IMR-90 (cell line): ENCODE data around the gene S100A11. TPM values are rescaled to one million over a fixed set of nuclear protein-coding genes. Genes with fewer than 3 reads are reported as not detected.
A peak's percentile ranks its signal among the peaks of the same experiment; 100 is the strongest.

Source experiments
- ATAC-seq: fragments of 200-7000 bp; cut with Tn5 transposase; 2 replicates; pipeline ENCODE4 v1.9.1; 2020; ENCODE audit warnings: low read depth, mild to moderate bottlenecking, moderate library complexity
- BruUV-seq: library from RNA; stranded (reverse); fragments of 400-500 nt; replicated peaks from 2 replicates; lab custom pipeline; 2021; lab: Mats Ljungman, UMichigan
- CTCF ChIA-PET: fragments of 300-600 bp; formaldehyde crosslinking; extraction: SDS; loops from one replicate; lab custom pipeline; 2021; ENCODE audit warnings: antibody characterized with exemption; lab: Yijun Ruan, JAX
- POLR2A ChIA-PET: fragments of 300-600 bp; sonication (Branson Sonifier 250); formaldehyde crosslinking; loops from one replicate; lab custom pipeline; 2022; ENCODE audit warnings: antibody characterized with exemption; ENCODE audit not compliant: unreplicated experiment; lab: Charles Lee
- DNase-seq: peaks from one replicate; pipeline ENCODE4 v3.0.0; 2013
- H2AFZ ChIP-seq: replicated peaks from 2 replicates; pipeline ENCODE3; 2013; ENCODE audit warnings: low read length, mild to moderate bottlenecking; ENCODE audit not compliant: poor library complexity
- H2AK5ac ChIP-seq: 2 replicates; pipeline ENCODE4 v1.6.1; 2013; ENCODE audit warnings: low read depth, low read length, inconsistent platforms
- H2AK9ac ChIP-seq: replicated peaks from 2 replicates; pipeline ENCODE3; 2013; ENCODE audit warnings: mild to moderate bottlenecking, low read depth, low read length, moderate library complexity; ENCODE audit not compliant: poor library complexity
- H2BK120ac ChIP-seq: 2 replicates; pipeline ENCODE4 v1.6.1; 2013; ENCODE audit warnings: low read depth, low read length, inconsistent platforms
- H2BK15ac ChIP-seq: 3 replicates; pipeline ENCODE4 v1.6.1; 2013; ENCODE audit warnings: low read depth, low read length, inconsistent platforms
- H2BK20ac ChIP-seq: 2 replicates; pipeline ENCODE4 v1.6.1; 2013; ENCODE audit warnings: low read depth, mild to moderate bottlenecking, inconsistent platforms, low read length, moderate library complexity
- H2BK5ac ChIP-seq: 2 replicates; pipeline ENCODE4 v1.6.1; 2013; ENCODE audit warnings: mild to moderate bottlenecking, low read depth, low read length, inconsistent platforms; ENCODE audit not compliant: poor library complexity, severe bottlenecking
- H3K14ac ChIP-seq: replicated peaks from 2 replicates; pipeline ENCODE4 v1.6.1; 2013; ENCODE audit warnings: low read depth, low read length, inconsistent platforms
- H3K18ac ChIP-seq: 2 replicates; pipeline ENCODE4 v1.6.1; 2013; ENCODE audit warnings: low read depth, low read length, control low read depth
- H3K23ac ChIP-seq: 2 replicates; pipeline ENCODE4 v1.6.1; 2013; ENCODE audit warnings: low read depth, low read length, inconsistent platforms
- H3K27ac ChIP-seq: 2 replicates; pipeline ENCODE4 v1.5.1; 2013; ENCODE audit warnings: mild to moderate bottlenecking, control low read depth, low read length; ENCODE audit not compliant: insufficient read depth
- H3K27me3 ChIP-seq: 2 replicates; pipeline ENCODE4 v1.6.1; 2013; ENCODE audit warnings: low read length; ENCODE audit not compliant: control insufficient read depth, insufficient read depth
- H3K36me3 ChIP-seq: 2 replicates; pipeline ENCODE4 v1.6.1; 2013; ENCODE audit warnings: low read length, mixed read lengths; ENCODE audit not compliant: control insufficient read depth, insufficient read depth
- H3K4ac ChIP-seq: 2 replicates; pipeline ENCODE4 v1.6.1; 2013; ENCODE audit warnings: low read depth, low read length, inconsistent platforms
- H3K4me1 ChIP-seq: 2 replicates; pipeline ENCODE4 v1.6.1; 2013; ENCODE audit warnings: low read length, mixed read lengths; ENCODE audit not compliant: control insufficient read depth, insufficient read depth
- H3K4me2 ChIP-seq: 2 replicates; pipeline ENCODE4 v1.6.1; 2013; ENCODE audit warnings: low read depth, mild to moderate bottlenecking, control low read depth, low read length, moderate library complexity
- H3K4me3 ChIP-seq: 2 replicates; pipeline ENCODE4 v1.5.1; 2013; ENCODE audit warnings: low read depth, mild to moderate bottlenecking, control low read depth, low read length, moderate library complexity; ENCODE audit not compliant: insufficient read depth
- H3K56ac ChIP-seq: 2 replicates; pipeline ENCODE4 v1.6.1; 2013; ENCODE audit warnings: low read length, inconsistent platforms; ENCODE audit not compliant: insufficient read depth; ENCODE audit errors: extremely low read depth
- H3K79me1 ChIP-seq, 2 experiments: 2 replicates each; pipeline ENCODE4 v1.6.1; 2013; ENCODE audit warnings: low read length in 2 of 2, inconsistent platforms in 1 of 2, low read depth in 1 of 2
- H3K9ac ChIP-seq: 2 replicates; pipeline ENCODE4 v1.6.1; 2013; ENCODE audit warnings: low read depth, low read length, control low read depth
- H3K9me1 ChIP-seq: 2 replicates; pipeline ENCODE4 v1.6.1; 2013; ENCODE audit warnings: low read length, inconsistent platforms; ENCODE audit not compliant: insufficient read depth
- H3K9me3 ChIP-seq: 2 replicates; pipeline ENCODE4 v1.6.1; 2013; ENCODE audit warnings: low read length; ENCODE audit not compliant: control insufficient read depth, insufficient read depth
- H4K20me1 ChIP-seq: 2 replicates; pipeline ENCODE4 v1.6.1; 2013; ENCODE audit warnings: low read length, inconsistent platforms; ENCODE audit not compliant: insufficient read depth
- H4K5ac ChIP-seq: 2 replicates; pipeline ENCODE4 v1.6.1; 2013; ENCODE audit warnings: mild to moderate bottlenecking, low read depth, low read length, control low read depth
- H4K8ac ChIP-seq, 2 experiments: 2 replicates each; pipeline ENCODE4 v1.6.1; 2013; ENCODE audit warnings: low read depth in 2 of 2, low read length in 2 of 2, control low read depth in 1 of 2, inconsistent platforms in 1 of 2
- H4K91ac ChIP-seq: 2 replicates; pipeline ENCODE4 v1.6.1; 2013; ENCODE audit warnings: low read depth, low read length, inconsistent platforms; ENCODE audit not compliant: insufficient read depth
- POLR2A ChIP-seq: IDR thresholded peaks from 2 replicates; pipeline ENCODE4 v1.6.1; 2012; ENCODE audit warnings: mild to moderate bottlenecking, low read depth, low read length
- RAD21 ChIP-seq: IDR thresholded peaks from 2 replicates; pipeline ENCODE4 v1.6.1; 2012; ENCODE audit warnings: low read length, improper control_type of control experiment
- RFX5 ChIP-seq: IDR thresholded peaks from 2 replicates; pipeline ENCODE4 v1.8.0; 2012; ENCODE audit warnings: low read depth, mild to moderate bottlenecking, low read length, moderate library complexity
- SMC3 ChIP-seq: fragments of 150-350 bp; IDR thresholded peaks from 2 replicates; pipeline ENCODE4 v1.6.1; 2016; ENCODE audit warnings: low read depth, mild to moderate bottlenecking, antibody characterized with exemption, low read length, moderate library complexity
- WGBS, 2 experiments: methylation state at CpG; one replicate each; pipeline versions ENCODE4 v1.1.5 to v1.1.7; 2013; ENCODE audit warnings: missing lambda C conversion rate in 2 of 2; ENCODE audit not compliant: insufficient read length in 1 of 2; ENCODE audit errors: extremely low coverage in 2 of 2; 5-methylcytosine and 5-hydroxymethylcytosine counted together
- dilution Hi-C: fragments of 300-500 bp; cut with HindIII; formaldehyde crosslinking; loops from one replicate; pipeline ENCODE4 v1.14.3; 2018; ENCODE audit warnings: low sequenced_read_pairs; ENCODE audit not compliant: unreplicated experiment
- in situ Hi-C: fragments of 300-500 bp; cut with MboI; formaldehyde crosslinking; loops from 3 replicates; pipeline ENCODE4 v1.14.3; 2019; ENCODE audit warnings: low sequenced_read_pairs, inconsistent platforms, mixed read lengths
- intact Hi-C: fragments of 100-400 bp; cut with micrococcal nuclease; formaldehyde crosslinking; loops from 2 replicates; pipeline ENCODE4 v1.10.0; 2022
- polyA plus RNA-seq, 3 experiments: library from polyadenylated mRNA; depleted of rRNA; stranded (reverse); fragments of >200 nt; gene quantifications; 2 replicates each; pipeline ENCODE4 v1.2.3, GENCODE V29; 2012; ENCODE audit warnings: low replicate concordance in 1 of 3
- total RNA-seq: library from RNA; depleted of rRNA; stranded (reverse); fragments of >200 nt; gene quantifications from 2 replicates; pipeline ENCODE4 v1.2.3, GENCODE V29; 2012
- TF ChIP-seq, protein P1 (sequence below): conservative IDR thresholded peaks from 2 replicates; pipeline ENCODE4 v1.5.1; 2012; ENCODE audit warnings: mild to moderate bottlenecking, low read depth, low read length, improper control_type of control experiment

Gene S100A11
- total and polyA plus RNA-seq, 2 of the 4 experiments (the other 2 are of a cell fraction): 167 to 1,402 TPM

DNA sequence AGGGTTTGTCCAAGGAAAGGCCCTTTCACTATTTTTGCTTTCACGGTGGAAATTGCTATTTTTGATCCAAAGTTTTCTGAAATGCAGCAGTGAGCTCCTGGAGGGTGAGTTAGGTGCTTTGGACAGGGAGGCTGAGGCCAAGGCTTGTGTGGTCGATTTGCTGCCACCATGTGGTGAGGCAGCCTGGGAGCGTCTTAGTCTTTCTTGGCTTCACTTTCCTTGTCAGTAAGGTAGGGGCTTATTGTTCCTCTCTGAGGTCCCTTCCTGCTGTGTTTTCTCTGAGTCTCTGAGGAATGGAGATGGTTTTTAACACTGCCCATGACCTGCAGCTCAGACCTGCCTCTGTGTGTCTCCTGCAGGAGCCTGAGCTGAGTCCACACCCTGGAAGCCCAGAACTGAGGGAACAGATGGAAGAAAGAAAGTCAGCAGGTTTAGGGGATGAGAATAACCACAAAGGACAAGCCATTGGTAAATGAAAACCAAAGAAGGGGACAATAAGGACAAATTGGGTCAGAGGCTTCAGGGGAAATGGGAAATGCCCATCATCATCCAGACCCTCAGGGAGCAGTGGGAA lies 23.1 kb downstream of the S100A11 start:
- Histone ChIP-seq H4K91ac (no peak overlapping the region), H3K27me3 (peaks cover 30% of the 10 kb centered on the region), H2BK20ac (no peak overlapping the region), H2AK5ac (no peak overlapping the region), H3K4me3 (no peak overlapping the region), H4K20me1 (no peaks in the 10 kb centered on the region), H2AK9ac (no peak overlapping the region), H3K9me3 (no peaks in the 10 kb centered on the region), H3K27ac (no peak overlapping the region), H3K36me3 (no peaks in the 10 kb centered on the region), H3K79me1 (no peaks in the 10 kb centered on the region), H3K14ac (no peak overlapping the region), H2BK120ac (no peak overlapping the region), H3K4me2 (no peak overlapping the region), H3K56ac (no peak overlapping the region), H3K18ac (no peak overlapping the region), H3K9me1 (0 out of 2 replicates have a peak, but pooled peaks cover 2% of the 10 kb centered on the region), H4K8ac (no peak overlapping the region), H2BK5ac (no peak overlapping the region), H2AFZ (peak overlapping the region; percentile 23), H3K9ac (no peak overlapping the region), H3K4ac (no peak overlapping the region), H3K4me1 (no peaks in the 10 kb centered on the region), H4K5ac (no peak overlapping the region), H2BK15ac (no peak overlapping the region), H3K23ac (no peak overlapping the region)
- ChIA-PET CTCF (interaction anchor here (0.6 to 3.9 kb wide), 7 partner anchors 8 to 79 kb away, joined by 3 to 15 read pairs (median 3); no protein-coding TSS in a partner anchor), POLR2A (no interaction called here)
- no TSS peak for BruUV-seq
- TF ChIP-seq, protein P1, sequence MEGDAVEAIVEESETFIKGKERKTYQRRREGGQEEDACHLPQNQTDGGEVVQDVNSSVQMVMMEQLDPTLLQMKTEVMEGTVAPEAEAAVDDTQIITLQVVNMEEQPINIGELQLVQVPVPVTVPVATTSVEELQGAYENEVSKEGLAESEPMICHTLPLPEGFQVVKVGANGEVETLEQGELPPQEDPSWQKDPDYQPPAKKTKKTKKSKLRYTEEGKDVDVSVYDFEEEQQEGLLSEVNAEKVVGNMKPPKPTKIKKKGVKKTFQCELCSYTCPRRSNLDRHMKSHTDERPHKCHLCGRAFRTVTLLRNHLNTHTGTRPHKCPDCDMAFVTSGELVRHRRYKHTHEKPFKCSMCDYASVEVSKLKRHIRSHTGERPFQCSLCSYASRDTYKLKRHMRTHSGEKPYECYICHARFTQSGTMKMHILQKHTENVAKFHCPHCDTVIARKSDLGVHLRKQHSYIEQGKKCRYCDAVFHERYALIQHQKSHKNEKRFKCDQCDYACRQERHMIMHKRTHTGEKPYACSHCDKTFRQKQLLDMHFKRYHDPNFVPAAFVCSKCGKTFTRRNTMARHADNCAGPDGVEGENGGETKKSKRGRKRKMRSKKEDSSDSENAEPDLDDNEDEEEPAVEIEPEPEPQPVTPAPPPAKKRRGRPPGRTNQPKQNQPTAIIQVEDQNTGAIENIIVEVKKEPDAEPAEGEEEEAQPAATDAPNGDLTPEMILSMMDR: peak; percentile 60
- TF ChIP-seq RFX5 (no peak), SMC3 (peak; percentile 64), POLR2A (no peak), RAD21 (peak; percentile 47)
- DNase-seq (peak; percentile 56), ATAC-seq (peak; percentile 57)
- dilution Hi-C loops (loop anchor here (25.0 kb wide), 1 partner anchor 101 kb away; the partner anchor contains the start of gene THEM4), in situ Hi-C loops (no loop called here), intact Hi-C loops (loop anchor here (1.0 kb wide), 2 partner anchors 45 to 79 kb away; no protein-coding TSS in a partner anchor)
- 0% methylated on average over 2 of the region's 3 CpGs; no CpG with 5 or more reads in 1 of the 2 experiments for WGBS, 2 experiments
